ENCODE data around the gene PKP1.

- TF ChIP-seq CTCF (IDR thresholded peaks at IDR 0.05), result no peak
- TF ChIP-seq POLR2A (IDR thresholded peaks at IDR 0.05), result no peak
Measured at GRCh38 chr1:201282931-201283829, at the start of gene PKP1.

All from testis (tissue), 2 donors.